H1 (cell line): ENCODE results near the gene CHST8. TPM values are rescaled to one million over a fixed set of nuclear protein-coding genes. Genes with fewer than 3 reads are reported as not detected.

Experiments
- CEBPB ChIP-seq: IDR thresholded peaks from 2 replicates; pipeline ENCODE4 v1.6.1; 2012; ENCODE audit warnings: low read depth, low read length
- JUN ChIP-seq: IDR thresholded peaks from 2 replicates; pipeline ENCODE4 v1.6.1; 2011; ENCODE audit warnings: low read depth, mild to moderate bottlenecking, improper control_type of control experiment, low read length
- SP2 ChIP-seq: IDR thresholded peaks from 2 replicates; pipeline ENCODE4 v1.6.1; 2012; ENCODE audit warnings: mild to moderate bottlenecking, low read length, inconsistent platforms
- SP4 ChIP-seq: IDR thresholded peaks from 2 replicates; pipeline ENCODE4 v1.6.1; 2012; ENCODE audit warnings: low read length, inconsistent platforms
- SUZ12 ChIP-seq: fragments of 200-600 bp; sonication (generic); IDR thresholded peaks from 2 replicates; pipeline ENCODE4 v1.6.1; 2012; ENCODE audit warnings: mild to moderate bottlenecking, inconsistent platforms, low read length, moderate library complexity, mixed read lengths
- TAF7 ChIP-seq: optimal IDR thresholded peaks from 2 replicates; pipeline ENCODE3; 2011; ENCODE audit warnings: low read depth, mild to moderate bottlenecking, inconsistent platforms, low read length, moderate library complexity, borderline replicate concordance
- TEAD4 ChIP-seq: IDR thresholded peaks from 2 replicates; pipeline ENCODE4 v1.6.1; 2012; ENCODE audit warnings: low read depth, low read length, inconsistent platforms, mixed read lengths
- polyA plus RNA-seq, 7 experiments: library from polyadenylated mRNA; depleted of rRNA in 3 of 7; stranded (reverse) in 5 of 7; unstranded in 2 of 7; fragments of >200 nt in 5 of 7; fragments of 200-250 nt in 2 of 7; gene quantifications; 1 replicate in 5 of 7; 2 replicates in 1 of 7; 4 replicates in 1 of 7; pipeline versions ENCODE4 v1.2.1 to v1.2.3, GENCODE V29; 2011 to 2013; ENCODE audit warnings: missing spikeins in 2 of 7, mixed read lengths in 2 of 7
- total RNA-seq: library from RNA; stranded (reverse); fragmentation: NEBNext Ultra II Directional; extraction: Animal tissue kit (Norgen Biotek cat#: 25700); gene quantifications from 2 replicates; pipeline ENCODE4 v1.2.1, GENCODE V29; 2021
- TF ChIP-seq, protein P1 (sequence below), 3 experiments: IDR thresholded peaks; 1 replicate in 2 of 3; 2 replicates in 1 of 3; pipeline versions ENCODE4 v1.5.1 to v1.6.1; 2011; ENCODE audit warnings: low read length in 3 of 3, mild to moderate bottlenecking in 3 of 3, inconsistent platforms in 2 of 3, low read depth in 1 of 3, moderate library complexity in 1 of 3; ENCODE audit not compliant: insufficient read depth in 1 of 3; ENCODE audit errors: control extremely low read depth in 1 of 3

The CHST8 gene
- total and polyA plus RNA-seq, 2 of the 8 experiments (the other 6 are each of a cell fraction or from before 2014, with no cell fraction given): 10.8 to 28.2 TPM

GRCh38 chr19:33702606-33703437 is 81.1 kb downstream of the CHST8 start (continued):
- TF ChIP-seq, protein P1, sequence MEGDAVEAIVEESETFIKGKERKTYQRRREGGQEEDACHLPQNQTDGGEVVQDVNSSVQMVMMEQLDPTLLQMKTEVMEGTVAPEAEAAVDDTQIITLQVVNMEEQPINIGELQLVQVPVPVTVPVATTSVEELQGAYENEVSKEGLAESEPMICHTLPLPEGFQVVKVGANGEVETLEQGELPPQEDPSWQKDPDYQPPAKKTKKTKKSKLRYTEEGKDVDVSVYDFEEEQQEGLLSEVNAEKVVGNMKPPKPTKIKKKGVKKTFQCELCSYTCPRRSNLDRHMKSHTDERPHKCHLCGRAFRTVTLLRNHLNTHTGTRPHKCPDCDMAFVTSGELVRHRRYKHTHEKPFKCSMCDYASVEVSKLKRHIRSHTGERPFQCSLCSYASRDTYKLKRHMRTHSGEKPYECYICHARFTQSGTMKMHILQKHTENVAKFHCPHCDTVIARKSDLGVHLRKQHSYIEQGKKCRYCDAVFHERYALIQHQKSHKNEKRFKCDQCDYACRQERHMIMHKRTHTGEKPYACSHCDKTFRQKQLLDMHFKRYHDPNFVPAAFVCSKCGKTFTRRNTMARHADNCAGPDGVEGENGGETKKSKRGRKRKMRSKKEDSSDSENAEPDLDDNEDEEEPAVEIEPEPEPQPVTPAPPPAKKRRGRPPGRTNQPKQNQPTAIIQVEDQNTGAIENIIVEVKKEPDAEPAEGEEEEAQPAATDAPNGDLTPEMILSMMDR (IDR thresholded peaks at IDR 0.05; ENCODE audit: control extremely low read depth in 1 of 3, insufficient read depth in 1 of 3, low read depth in 1 of 3, low read length in 3 of 3): no peak
- TF ChIP-seq SP4 (no peak), CEBPB (no peak), TEAD4 (no peak), SP2 (no peak), TAF7 (no peak), JUN (no peak), SUZ12 (no peak)
